Stimulated activated CD4-positive, alpha-beta T cell treated with anti-CD3 and anti-CD28 coated beads, Interleukin-12 subunit alpha, Interleukin-12 subunit beta, amount 100 ng/mL, for 48 hours (primary cell): ENCODE measurements around the gene PRKAR1B.
"Not testable (repeated sequence)": the region's sequence is repeated elsewhere in the genome, so short reads cannot be mapped to it uniquely, and the experiment has no call there.

Experiments used
- DNase-seq, 3 donors: peaks; one replicate each; pipeline ENCODE4 v3.0.0-alpha.2; 2020; ENCODE audit warnings: low read depth in 2 of 3, low spot score in 1 of 3

PRKAR1B gene

GRCh38 chr7:563629-564170 lies 163.4 kb downstream of the PRKAR1B start:
- DNase-seq: no peak

- DNase-seq: no peak
These were observed 164.1 kb downstream of the PRKAR1B start for GRCh38 chr7:562789-563628.

- DNase-seq: no peak
These were observed 164.8 kb downstream of the PRKAR1B start for GRCh38 chr7:562374-562675.

- DNase-seq: no peak
These were observed 165.3 kb downstream of the PRKAR1B start for GRCh38 chr7:561631-562373.

GRCh38 chr7:560966-561630 lies 166.0 kb downstream of the PRKAR1B start:
- DNase-seq: no peak

GRCh38 chr7:559396-559705 lies 167.7 kb downstream of the PRKAR1B start:
- DNase-seq: no peak

GRCh38 chr7:557558-557881 lies 169.6 kb downstream of the PRKAR1B start:
- DNase-seq: no peak

GRCh38 chr7:556837-557557 lies 170.1 kb downstream of the PRKAR1B start:
- DNase-seq: no peak

GRCh38 chr7:556291-556826 lies 170.7 kb downstream of the PRKAR1B start:
- DNase-seq: no peak

GRCh38 chr7:555551-556160 lies 171.4 kb downstream of the PRKAR1B start:
- DNase-seq: no peak

GRCh38 chr7:553636-554111 lies 173.4 kb downstream of the PRKAR1B start:
- DNase-seq: no peak

- DNase-seq: no peak
These were observed 174.0 kb downstream of the PRKAR1B start for GRCh38 chr7:552868-553635.

GRCh38 chr7:552151-552867 lies 174.8 kb downstream of the PRKAR1B start:
- not testable (repeated sequence) for DNase-seq

GRCh38 chr7:551615-551970 lies 175.5 kb downstream of the PRKAR1B start:
- DNase-seq: not testable (repeated sequence)

- no peak for DNase-seq
These were observed 176.0 kb downstream of the PRKAR1B start for GRCh38 chr7:550881-551614.

GRCh38 chr7:549891-550625 lies 177.0 kb downstream of the PRKAR1B start:
- no peak for DNase-seq

- DNase-seq: no peak
These were observed 177.8 kb downstream of the PRKAR1B start for GRCh38 chr7:549066-549890.
